Body of pancreas (tissue), 4 donors: ENCODE data around the gene FLYWCH1.

Experiments used
- CTCF ChIP-seq, 7 experiments: fragments of 450-650 bp in 4 of 7; fragments of 200-600 bp in 3 of 7; sonication (generic) in 3 of 7; IDR thresholded peaks; one replicate each; pipeline ENCODE4 v1.5.1; 2016 to 2019; ENCODE audit warnings: antibody characterized with exemption in 7 of 7
- POLR2A ChIP-seq, 3 donors: fragments of 450-650 bp; IDR thresholded peaks; one replicate each; pipeline ENCODE4 v1.6.1; 2016; ENCODE audit warnings: antibody characterized with exemption in 3 of 3, mild to moderate bottlenecking in 2 of 3

- TF ChIP-seq CTCF (IDR thresholded peaks at IDR 0.05) (no peak), POLR2A (IDR thresholded peaks at IDR 0.05) (no peak)
These were observed 34.9 kb downstream of the FLYWCH1 start for GRCh38 chr16:2946649-2947048.
